Activated CD4-positive, alpha-beta memory T cell treated with anti-CD3 and anti-CD28 coated beads, Interleukin-2, amount 10 ng/mL, durations not matched to agents 7 days and 5 days (primary cell): Measurements from ENCODE around the gene SCNN1B. TPM values are rescaled to one million over a fixed set of nuclear protein-coding genes. Genes with fewer than 3 reads are reported as not detected.
A peak's percentile ranks its signal among the peaks of the same experiment; 100 is the strongest.
"Not testable (repeated sequence)": the region's sequence is repeated elsewhere in the genome, so short reads cannot be mapped to it uniquely, and the experiment has no call there.

Source experiments
- CTCF ChIA-PET: fragments of 350-600 bp; sonication (Branson Sonifier 250); formaldehyde crosslinking; loops from one replicate; lab custom pipeline; 2021; ENCODE audit warnings: antibody characterized with exemption, inconsistent platforms; lab: Charles Lee
- POLR2A ChIA-PET: fragments of 350-600 bp; sonication (Branson Sonifier 250); formaldehyde crosslinking; loops from one replicate; lab custom pipeline; 2021; ENCODE audit warnings: antibody characterized with exemption; lab: Charles Lee
- DNase-seq: peaks from one replicate; pipeline ENCODE4 v3.0.0-alpha.2; 2020
- H3K27ac Mint-ChIP-seq: one replicate; pipeline ENCODE4 v1.8.0; 2021; ENCODE audit warnings: mild to moderate bottlenecking, mixed read lengths
- H3K27me3 Mint-ChIP-seq: one replicate; pipeline ENCODE4 v1.8.0; 2021; ENCODE audit warnings: mixed read lengths
- H3K36me3 Mint-ChIP-seq: one replicate; pipeline ENCODE4 v1.8.0; 2021; ENCODE audit warnings: low read depth, mixed read lengths
- H3K4me1 Mint-ChIP-seq: one replicate; pipeline ENCODE4 v1.8.0; 2021; ENCODE audit warnings: mixed read lengths
- H3K4me3 Mint-ChIP-seq: one replicate; pipeline ENCODE4 v1.8.0; 2021; ENCODE audit warnings: mild to moderate bottlenecking, mixed read lengths
- H3K9me3 Mint-ChIP-seq: one replicate; pipeline ENCODE4 v1.8.0; 2021; ENCODE audit warnings: mixed read lengths
- total RNA-seq, 2 experiments: library from RNA; stranded (reverse); gene quantifications; one replicate each; pipeline ENCODE4 v1.2.3, GENCODE V29; 2021

SCNN1B gene
- total RNA-seq, 2 experiments from 2014 or later: not detected

DNA sequence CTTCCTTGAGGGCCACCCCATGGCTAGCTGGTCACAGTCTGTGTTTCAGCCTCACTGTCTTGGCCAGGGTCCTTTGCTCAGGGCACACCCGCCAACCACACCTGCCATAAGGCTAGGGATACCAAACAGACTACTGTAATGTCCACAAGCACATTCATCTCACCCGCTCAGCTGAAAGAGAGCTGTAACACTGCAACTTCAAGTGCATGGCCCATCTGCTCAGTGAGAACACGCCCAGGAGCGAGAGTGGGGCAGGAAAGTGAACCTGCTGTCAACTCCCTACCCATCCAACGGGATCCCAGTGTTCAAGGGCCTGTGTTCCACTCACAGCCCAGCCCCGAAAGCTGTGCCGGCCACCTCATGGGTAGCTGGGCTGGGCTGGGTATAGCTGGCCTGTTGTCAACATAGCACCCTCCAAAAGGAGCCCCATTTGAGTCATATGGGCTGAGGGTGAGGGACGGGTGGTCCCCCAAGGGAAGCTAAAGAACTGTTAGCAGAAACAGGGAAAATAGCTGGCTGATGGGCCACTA lies 55.7 kb downstream of the SCNN1B start:
- no peaks in the 10 kb centered on the region for H3K9me3 Mint-ChIP-seq
- H3K4me3 Mint-ChIP-seq: no peak overlapping the region
- H3K27ac Mint-ChIP-seq: no peak overlapping the region
- no peak for DNase-seq
- H3K36me3 Mint-ChIP-seq: no peaks in the 10 kb centered on the region
- ChIA-PET CTCF (no interaction called here), POLR2A (no interaction called here)
- no peaks in the 10 kb centered on the region for H3K27me3 Mint-ChIP-seq
- no peaks in the 10 kb centered on the region for H3K4me1 Mint-ChIP-seq

DNA sequence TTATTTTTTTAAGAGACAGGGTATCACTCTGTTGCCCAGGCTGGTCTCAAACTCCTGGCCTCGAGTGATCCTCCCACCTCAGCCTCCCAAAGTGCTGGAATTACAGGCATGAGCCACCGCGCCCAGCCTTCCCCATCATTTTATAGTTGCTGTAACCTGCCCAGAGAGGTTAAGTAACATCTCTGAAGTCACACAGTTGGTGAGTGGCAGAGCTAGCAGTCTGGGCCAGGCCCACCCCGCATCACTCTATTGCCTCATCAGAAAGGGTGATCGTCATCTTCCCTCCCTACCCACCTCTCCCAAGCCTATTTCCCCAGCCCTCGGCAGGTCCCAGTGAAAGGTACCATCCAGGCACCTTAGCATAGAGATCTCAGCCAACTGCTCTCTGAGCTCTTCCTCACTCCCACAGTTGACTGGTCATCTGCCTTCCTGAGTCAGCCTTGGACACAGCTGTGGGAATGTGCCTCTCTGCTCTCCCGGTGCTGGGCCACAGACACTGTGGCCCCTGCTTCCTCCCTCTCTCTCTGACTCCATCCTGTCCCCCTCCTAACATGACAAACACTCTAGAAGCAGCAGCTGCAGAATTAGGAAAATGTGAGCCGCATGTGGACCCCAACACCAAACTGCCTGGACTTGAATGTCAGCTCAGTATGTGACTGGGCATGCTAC lies 57.1 kb downstream of the SCNN1B start:
- ChIA-PET CTCF (interaction anchor here (1.2 kb wide), 1 partner anchor 76 kb away, joined by 3 read pairs; no protein-coding TSS in a partner anchor), POLR2A (no interaction called here)
- DNase-seq: no peak
- no peaks in the 10 kb centered on the region for H3K4me1 Mint-ChIP-seq
- H3K27me3 Mint-ChIP-seq: no peaks in the 10 kb centered on the region
- no peak overlapping the region for H3K27ac Mint-ChIP-seq
- H3K4me3 Mint-ChIP-seq: no peak overlapping the region
- no peaks in the 10 kb centered on the region for H3K36me3 Mint-ChIP-seq
- no peaks in the 10 kb centered on the region for H3K9me3 Mint-ChIP-seq

DNA sequence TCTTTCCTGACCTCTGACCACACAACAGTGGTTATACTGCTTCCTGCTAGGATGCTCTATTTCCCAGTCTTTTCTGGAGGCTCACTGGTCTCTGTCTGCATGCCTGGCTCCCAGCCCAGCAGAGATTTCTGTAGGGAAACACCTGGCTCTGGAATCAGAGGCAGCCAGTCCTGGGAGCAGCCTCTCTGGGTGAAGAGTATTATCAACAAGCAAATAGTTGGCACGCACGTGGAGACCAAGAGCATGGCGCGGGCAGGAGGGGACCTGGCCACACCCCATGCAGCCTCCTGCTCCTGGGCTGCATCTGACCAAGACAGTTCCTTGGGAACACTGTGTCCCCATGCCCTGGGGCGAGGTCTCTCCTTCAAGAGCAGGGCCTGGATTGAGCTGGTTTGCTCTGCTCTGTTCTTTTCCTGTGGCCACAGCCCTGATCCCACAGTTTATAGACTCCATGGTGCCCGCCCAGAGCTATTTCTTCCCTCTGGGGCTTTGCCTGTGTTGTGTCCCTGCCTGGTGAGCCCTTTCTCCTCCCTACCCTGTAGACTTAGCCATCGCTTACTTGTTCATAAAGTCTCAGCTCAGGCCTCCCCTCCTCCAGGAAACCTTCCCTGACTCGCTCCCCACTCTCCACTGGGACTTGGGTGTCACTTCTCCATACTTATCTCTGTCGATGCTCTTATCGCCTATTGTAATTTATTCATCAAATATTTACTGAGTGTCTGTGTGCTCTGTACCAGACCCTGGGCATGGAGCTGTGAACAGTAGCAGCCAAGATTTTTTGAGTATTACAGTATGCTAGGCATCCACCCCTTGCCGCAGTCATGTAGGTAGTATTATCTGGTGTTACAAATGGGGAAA lies 60.6 kb downstream of the SCNN1B start:
- Mint-ChIP-seq H3K4me3 (no peak overlapping the region), H3K9me3 (no peaks in the 10 kb centered on the region), H3K4me1 (peaks cover 10% of the 10 kb centered on the region), H3K27me3 (no peaks in the 10 kb centered on the region), H3K36me3 (no peaks in the 10 kb centered on the region), H3K27ac (no peak overlapping the region)
- DNase-seq: no peak
- ChIA-PET CTCF (no interaction called here), POLR2A (no interaction called here)

DNA sequence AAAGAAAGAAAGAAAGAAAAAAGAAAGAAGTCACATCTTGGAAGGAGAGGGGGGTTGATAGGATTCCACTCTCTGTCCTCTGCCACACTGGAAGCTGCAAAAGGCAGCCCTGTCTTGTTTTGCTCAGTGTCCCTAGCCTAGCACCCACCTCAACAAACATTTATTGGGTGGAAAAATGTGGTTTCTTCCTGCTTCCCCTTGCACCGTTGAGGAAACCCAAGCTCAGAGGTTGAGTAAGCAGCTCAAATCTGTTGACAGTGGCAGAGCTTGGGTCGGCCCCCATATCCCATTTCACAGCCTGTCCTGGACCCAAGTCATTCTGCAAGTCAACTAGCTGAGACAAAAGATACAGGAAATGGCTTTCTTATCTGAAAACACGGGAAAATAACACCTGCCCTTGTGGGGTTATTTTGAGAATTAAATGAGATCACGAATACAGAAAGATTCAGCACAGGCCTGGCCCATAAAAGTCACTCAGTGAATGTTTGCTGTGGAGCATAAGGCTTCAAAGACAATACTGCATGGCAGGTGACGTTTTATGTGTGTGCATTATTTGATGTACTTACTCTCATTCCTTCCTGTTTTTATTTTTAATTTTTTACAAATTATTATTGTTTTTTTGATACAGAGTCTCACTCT lies 63.6 kb downstream of the SCNN1B start:
- CTCF ChIA-PET: interaction anchor here (1.7 kb wide), 1 partner anchor 68 kb away, joined by 6 read pairs; no protein-coding TSS in a partner anchor
- POLR2A ChIA-PET: no interaction called here
- peak; percentile 21 for DNase-seq

DNA sequence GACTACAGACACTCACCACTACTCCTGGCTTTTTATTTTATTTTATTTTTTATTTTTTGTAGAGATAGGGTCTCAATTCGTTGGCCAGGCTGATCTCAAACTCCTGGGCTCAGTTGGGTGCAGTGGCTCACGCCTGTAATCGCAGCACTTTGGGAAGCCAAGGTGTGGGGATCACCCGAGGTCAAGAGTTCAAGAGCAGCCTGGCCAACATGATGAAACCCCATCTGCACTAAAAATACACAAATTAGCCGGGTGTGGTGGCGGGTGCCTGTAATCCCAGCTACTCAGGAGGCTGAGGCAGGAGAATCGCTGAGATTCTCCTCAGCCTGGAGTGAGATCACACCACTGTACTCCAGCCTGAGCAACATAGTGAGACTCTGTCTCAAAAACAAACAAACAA lies 64.2 kb downstream of the SCNN1B start:
- CTCF ChIA-PET: interaction anchor here (1.7 kb wide), 1 partner anchor 68 kb away, joined by 6 read pairs; no protein-coding TSS in a partner anchor
- H3K9me3 Mint-ChIP-seq, DNase-seq, H3K36me3 Mint-ChIP-seq, H3K27me3 Mint-ChIP-seq, H3K4me3 Mint-ChIP-seq, H3K27ac Mint-ChIP-seq, POLR2A ChIA-PET: not testable (repeated sequence)
- peaks cover 10% of the 10 kb centered on the region for H3K4me1 Mint-ChIP-seq

More for the DNA sequence above, 63.6 kb downstream of the SCNN1B start:
- H3K27ac Mint-ChIP-seq: peak overlapping the region; percentile 2
- peaks cover 10% of the 10 kb centered on the region for H3K4me1 Mint-ChIP-seq
- H3K36me3 Mint-ChIP-seq: no peaks in the 10 kb centered on the region
- H3K27me3 Mint-ChIP-seq: no peaks in the 10 kb centered on the region
- H3K4me3 Mint-ChIP-seq: no peak overlapping the region
- no peaks in the 10 kb centered on the region for H3K9me3 Mint-ChIP-seq

DNA sequence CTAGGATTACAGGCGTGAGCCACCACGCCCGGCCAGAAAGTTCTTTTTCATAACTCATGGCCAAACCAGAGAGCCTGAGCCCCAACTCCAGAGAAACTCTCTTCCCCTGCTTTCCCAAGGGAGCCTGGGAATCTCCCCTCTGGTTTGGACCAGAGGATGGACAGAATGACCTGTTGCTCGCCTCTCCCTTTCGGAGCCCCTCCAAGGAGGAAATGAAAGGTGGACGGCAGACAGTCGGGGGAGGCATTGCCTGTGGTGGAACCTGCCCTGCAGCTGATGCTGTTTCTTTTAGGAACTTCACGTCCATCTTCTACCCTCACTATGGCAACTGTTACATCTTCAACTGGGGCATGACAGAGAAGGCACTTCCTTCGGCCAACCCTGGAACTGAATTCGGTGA lies 65.5 kb downstream of the SCNN1B start:
- no peaks in the 10 kb centered on the region for H3K27me3 Mint-ChIP-seq
- DNase-seq: no peak
- peaks cover 10% of the 10 kb centered on the region for H3K4me1 Mint-ChIP-seq
- no peaks in the 10 kb centered on the region for H3K9me3 Mint-ChIP-seq
- no peak overlapping the region for H3K27ac Mint-ChIP-seq
- H3K4me3 Mint-ChIP-seq: no peak overlapping the region
- ChIA-PET CTCF (no interaction called here), POLR2A (no interaction called here)
- no peaks in the 10 kb centered on the region for H3K36me3 Mint-ChIP-seq

DNA sequence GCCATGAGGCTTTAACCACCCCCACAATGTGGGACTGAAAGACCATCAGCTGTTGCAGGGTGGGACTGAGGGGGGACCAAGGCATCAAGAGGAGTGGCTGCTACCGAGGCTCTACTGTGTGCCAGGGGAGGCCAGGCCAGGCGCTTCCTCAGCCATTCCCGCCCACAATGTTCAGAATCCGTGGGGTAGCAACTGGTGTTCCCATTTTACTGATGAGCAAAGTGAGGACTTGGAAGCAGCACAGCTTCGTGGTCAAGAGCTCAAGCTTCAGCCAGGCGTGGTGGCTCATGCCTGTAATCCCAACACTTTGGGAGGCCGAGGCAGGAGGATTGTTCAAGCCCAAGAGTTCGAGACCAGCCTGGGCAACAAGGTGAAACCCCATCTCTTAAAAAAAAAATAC lies 65.9 kb downstream of the SCNN1B start:
- CTCF ChIA-PET: no interaction called here
- no peaks in the 10 kb centered on the region for H3K27me3 Mint-ChIP-seq
- H3K9me3 Mint-ChIP-seq: no peaks in the 10 kb centered on the region
- POLR2A ChIA-PET: no interaction called here
- DNase-seq: no peak
- peaks cover 10% of the 10 kb centered on the region for H3K4me1 Mint-ChIP-seq
- no peak overlapping the region for H3K4me3 Mint-ChIP-seq
- no peak overlapping the region for H3K27ac Mint-ChIP-seq
- H3K36me3 Mint-ChIP-seq: no peaks in the 10 kb centered on the region

DNA sequence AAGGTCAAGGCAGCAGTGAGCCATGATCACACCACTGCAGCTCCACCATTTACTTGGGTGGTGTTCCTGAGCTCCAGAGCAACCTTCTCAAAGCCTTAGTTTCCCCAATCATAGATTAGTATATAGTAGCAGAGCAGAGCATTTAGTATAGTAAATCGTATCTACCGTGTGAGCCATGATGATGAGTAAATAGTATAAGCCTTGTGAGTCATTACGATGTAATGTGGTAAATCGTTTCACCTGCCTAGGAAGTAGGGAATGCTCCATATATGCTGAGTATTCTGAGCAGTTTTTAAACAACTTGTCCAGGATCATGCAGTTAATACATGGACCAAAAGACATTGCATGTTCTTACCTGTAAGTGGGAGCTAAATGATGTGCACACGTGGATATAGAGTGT lies 66.4 kb downstream of the SCNN1B start:
- Mint-ChIP-seq H3K27ac (no peak overlapping the region), H3K9me3 (no peaks in the 10 kb centered on the region), H3K27me3 (no peaks in the 10 kb centered on the region), H3K4me1 (peaks cover 10% of the 10 kb centered on the region), H3K36me3 (no peaks in the 10 kb centered on the region), H3K4me3 (no peak overlapping the region)
- POLR2A ChIA-PET: no interaction called here
- CTCF ChIA-PET: no interaction called here
- no peak for DNase-seq

DNA sequence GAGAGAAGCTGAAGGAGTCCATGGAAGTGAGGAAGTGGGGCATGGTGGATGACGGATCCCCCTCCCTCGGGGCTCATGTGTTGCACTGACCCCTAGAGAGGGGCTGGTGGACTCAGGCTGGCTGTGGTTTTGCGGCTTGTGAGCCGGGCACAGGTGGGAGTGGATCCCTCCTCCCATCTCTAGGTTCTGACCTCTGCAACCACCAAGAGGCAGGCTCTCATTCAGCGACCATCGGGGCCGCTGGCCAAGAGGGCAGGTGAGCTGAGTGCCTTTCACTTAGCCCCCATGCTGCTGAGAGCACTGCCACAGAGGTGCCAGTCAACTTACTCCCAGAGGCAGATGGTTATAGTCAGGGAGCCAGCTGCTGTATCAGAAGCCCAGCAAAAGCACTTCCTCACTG lies 67.3 kb downstream of the SCNN1B start:
- H3K27me3 Mint-ChIP-seq: no peaks in the 10 kb centered on the region
- no peak overlapping the region for H3K4me3 Mint-ChIP-seq
- POLR2A ChIA-PET: no interaction called here
- CTCF ChIA-PET: no interaction called here
- no peak overlapping the region for H3K27ac Mint-ChIP-seq
- H3K36me3 Mint-ChIP-seq: no peaks in the 10 kb centered on the region
- H3K4me1 Mint-ChIP-seq: peaks cover 10% of the 10 kb centered on the region
- no peaks in the 10 kb centered on the region for H3K9me3 Mint-ChIP-seq
- no peak for DNase-seq

DNA sequence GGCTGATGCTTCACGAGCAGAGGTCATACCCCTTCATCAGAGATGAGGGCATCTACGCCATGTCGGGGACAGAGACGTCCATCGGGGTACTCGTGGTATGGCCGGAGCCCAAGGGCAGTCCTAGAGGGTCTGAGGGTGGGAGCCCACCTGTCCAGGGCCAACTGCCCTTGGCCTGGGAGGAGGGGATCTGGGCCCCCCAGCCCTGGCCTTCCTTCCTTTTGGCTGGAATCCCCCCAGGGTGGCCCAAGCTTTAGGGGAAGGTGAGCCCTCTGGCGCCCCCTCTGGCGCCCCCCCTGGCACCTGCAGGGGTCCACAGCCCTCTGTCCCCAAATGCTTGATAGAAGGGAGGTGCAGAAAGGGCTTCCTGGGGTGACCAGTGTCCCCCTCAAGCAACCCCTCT lies 69.3 kb downstream of the SCNN1B start:
- H3K4me1 Mint-ChIP-seq: peaks cover 1% of the 10 kb centered on the region
- H3K27ac Mint-ChIP-seq: no peak overlapping the region

DNA sequence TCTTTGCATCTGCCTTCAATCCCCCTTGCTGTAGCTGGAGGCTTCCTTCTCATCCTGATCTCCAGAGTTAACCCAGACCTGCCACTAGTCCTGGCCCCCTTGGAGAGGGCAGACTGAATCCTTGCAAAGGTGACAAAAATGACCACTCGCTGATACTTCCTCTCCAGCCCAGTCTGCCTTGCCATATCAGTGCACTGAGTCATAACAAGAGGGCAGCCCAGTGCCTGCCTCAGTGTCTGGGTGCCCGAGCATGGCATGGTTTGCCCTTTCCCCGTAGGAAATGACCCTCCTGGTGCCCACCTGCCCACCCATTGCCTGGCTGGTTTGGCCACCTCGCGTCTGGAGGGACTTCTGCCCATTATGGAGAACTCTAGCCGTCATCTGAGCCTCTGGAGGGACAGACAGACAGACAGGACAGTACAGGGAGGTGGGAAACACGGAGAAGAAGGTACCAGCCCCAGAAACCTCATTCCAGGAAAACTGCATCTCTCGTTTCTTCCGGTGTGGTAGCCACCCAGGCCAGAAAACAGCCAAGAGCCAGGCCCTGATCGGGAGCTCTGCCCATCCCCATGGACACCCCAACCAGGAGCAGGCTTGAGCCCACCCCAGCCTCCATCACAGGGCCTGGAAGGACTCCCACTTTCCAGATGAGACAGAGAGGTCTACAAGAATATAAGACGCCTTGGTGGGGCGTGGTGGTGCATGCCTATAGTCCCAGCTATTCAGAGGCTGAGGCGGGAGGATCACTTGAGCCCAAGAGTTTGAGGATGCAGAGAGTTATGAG lies 71.5 kb downstream of the SCNN1B start:
- Mint-ChIP-seq H3K27me3 (peaks cover 2% of the 10 kb centered on the region), H3K4me1 (no peaks in the 10 kb centered on the region), H3K4me3 (no peak overlapping the region), H3K9me3 (no peaks in the 10 kb centered on the region), H3K27ac (no peak overlapping the region), H3K36me3 (no peaks in the 10 kb centered on the region)
- POLR2A ChIA-PET: no interaction called here
- CTCF ChIA-PET: no interaction called here
- no peak for DNase-seq

More for the DNA sequence above, 69.3 kb downstream of the SCNN1B start:
- H3K9me3 Mint-ChIP-seq: no peaks in the 10 kb centered on the region
- ChIA-PET POLR2A (no interaction called here), CTCF (no interaction called here)
- no peaks in the 10 kb centered on the region for H3K36me3 Mint-ChIP-seq
- no peak for DNase-seq
- H3K4me3 Mint-ChIP-seq: no peak overlapping the region
- no peaks in the 10 kb centered on the region for H3K27me3 Mint-ChIP-seq

DNA sequence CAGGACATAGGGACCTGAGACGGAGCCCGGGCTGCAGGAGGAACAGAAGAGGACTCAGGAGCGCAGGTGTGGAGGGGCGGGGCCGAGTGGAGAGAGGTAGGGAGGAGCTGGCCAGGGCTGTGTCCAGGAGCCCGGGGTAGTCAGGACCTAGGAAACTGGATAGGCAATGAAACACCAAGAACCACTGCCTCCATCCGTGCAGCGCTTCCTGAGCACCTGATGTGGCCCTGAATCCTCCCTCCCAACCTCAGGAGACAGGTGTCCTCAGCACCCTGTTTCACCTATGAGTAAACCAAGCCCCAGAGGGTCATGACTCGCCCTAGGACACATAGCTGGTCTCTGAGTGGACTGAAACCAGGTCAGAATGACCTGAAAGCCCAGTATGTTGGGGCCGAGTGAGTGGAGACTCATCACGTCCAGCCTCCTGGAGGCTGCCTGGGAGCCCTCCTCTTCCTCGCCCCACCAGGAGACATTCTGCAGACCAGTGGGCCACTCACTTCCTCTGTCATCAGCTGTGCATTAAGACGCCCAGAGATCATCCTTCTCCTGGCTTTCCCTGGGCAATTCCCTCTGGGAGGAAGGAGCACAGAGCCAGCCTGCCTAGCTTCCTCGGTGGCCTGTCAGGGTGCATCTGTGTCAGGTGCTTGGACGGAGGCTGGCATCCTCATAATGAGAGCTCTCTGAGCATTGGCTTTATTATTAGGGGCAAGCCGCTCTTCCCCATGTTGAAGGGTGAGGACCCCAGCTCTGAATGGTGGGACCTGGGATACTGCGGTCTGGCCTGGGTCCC lies 72.8 kb downstream of the SCNN1B start:
- no peaks in the 10 kb centered on the region for H3K36me3 Mint-ChIP-seq
- no peak overlapping the region for H3K27ac Mint-ChIP-seq
- H3K9me3 Mint-ChIP-seq: no peaks in the 10 kb centered on the region
- ChIA-PET CTCF (no interaction called here), POLR2A (no interaction called here)
- no peaks in the 10 kb centered on the region for H3K4me1 Mint-ChIP-seq
- peaks cover 2% of the 10 kb centered on the region for H3K27me3 Mint-ChIP-seq
- H3K4me3 Mint-ChIP-seq: no peak overlapping the region
- DNase-seq: no peak
